AG08395 (cell line): Measurements from ENCODE around the gene STOML1.

Experiments
- DNase-seq: peaks from one replicate; pipeline ENCODE4 v3.0.0; 2012; ENCODE audit warnings: mixed read lengths, low spot score

Gene STOML1

GRCh38 chr15:74019734-74020133 is 27.6 kb upstream of the STOML1 start:
- no peak for DNase-seq

GRCh38 chr15:74013374-74013894 is 21.3 kb upstream of the STOML1 start:
- no peak for DNase-seq

GRCh38 chr15:74011610-74012009 is 19.5 kb upstream of the STOML1 start:
- DNase-seq = peak; percentile 17

- peak; percentile 45 for DNase-seq
These were observed 18.9 kb upstream of the STOML1 start for GRCh38 chr15:74010929-74011540.

GRCh38 chr15:74008901-74009300 is 16.8 kb upstream of the STOML1 start:
- no peak for DNase-seq

GRCh38 chr15:74007820-74008371 is 15.8 kb upstream of the STOML1 start:
- no peak for DNase-seq

- DNase-seq = no peak
These were observed 14.9 kb upstream of the STOML1 start for GRCh38 chr15:74006774-74007639.

- DNase-seq = no peak
These were observed 5.9 kb upstream of the STOML1 start for GRCh38 chr15:73997986-73998385.

- DNase-seq = peak; percentile 69
These were observed 4.8 kb upstream of the STOML1 start for GRCh38 chr15:73996939-73997338.

GRCh38 chr15:73996267-73996666 is 4.2 kb upstream of the STOML1 start:
- DNase-seq = no peak

- DNase-seq = peak; percentile 14
These were observed 3.0 kb upstream of the STOML1 start for GRCh38 chr15:73994912-73995622.

- DNase-seq = peak; percentile 97
These were observed 2.4 kb upstream of the STOML1 start, which contains the start of gene PML for GRCh38 chr15:73994413-73994883. TSS of gene PML (plus strand) at chr15:73994716. CDS start at chr15:73994813, 97 bp downstream.

- DNase-seq = no peak
These were observed 1.3 kb upstream of the STOML1 start for GRCh38 chr15:73993211-73993994.

GRCh38 chr15:73992594-73992898 is 451 bp upstream of the STOML1 start:
- DNase-seq = no peak

- DNase-seq = peak; percentile 63
These were observed 835 bp downstream of the STOML1 start for GRCh38 chr15:73991260-73991659.

GRCh38 chr15:73990250-73991005 is 1.7 kb downstream of the STOML1 start:
- DNase-seq = no peak

- peak; percentile 75 for DNase-seq
These were observed 2.9 kb downstream of the STOML1 start for GRCh38 chr15:73989001-73989798.

- DNase-seq = no peak
These were observed 3.6 kb downstream of the STOML1 start for GRCh38 chr15:73988445-73988969.

- DNase-seq = no peak
These were observed 4.2 kb downstream of the STOML1 start for GRCh38 chr15:73987681-73988444.
